Measurements from ENCODE around the gene CSPG5. TPM values are rescaled to one million over a fixed set of nuclear protein-coding genes. Genes with fewer than 3 reads are reported as not detected.

Gene CSPG5
- total RNA-seq, 1 donor from 2014 or later: 0.67 TPM

GRCh38 chr3:47590216-47590615, 11.6 kb upstream of the CSPG5 start:
- intact Hi-C loops (cut with DNase I): no loop called here
- DNase-seq (ENCODE audit: low spot score) (no peak), ATAC-seq (no peak)

GRCh38 chr3:47588587-47588986, 9.9 kb upstream of the CSPG5 start:
- ATAC-seq (no peak), DNase-seq (ENCODE audit: low spot score) (no peak)
- intact Hi-C loops (cut with DNase I): no loop called here

GRCh38 chr3:47588053-47588452, 9.4 kb upstream of the CSPG5 start:
- ATAC-seq (no peak), DNase-seq (ENCODE audit: low spot score) (no peak)
- intact Hi-C loops (cut with DNase I): no loop called here

- no peak for DNase-seq (ENCODE audit: low spot score)
- intact Hi-C loops (cut with DNase I): no loop called here
- ATAC-seq: no peak
These were observed 8.1 kb upstream of the CSPG5 start for GRCh38 chr3:47586746-47587145.

GRCh38 chr3:47583320-47584075, 4.8 kb upstream of the CSPG5 start:
- peak; percentile 48 for ATAC-seq
- no peak for DNase-seq (ENCODE audit: low spot score)
- intact Hi-C loops (cut with DNase I): no loop called here

- ATAC-seq: no peak
- intact Hi-C loops (cut with DNase I): no loop called here
These were observed 3.2 kb upstream of the CSPG5 start for GRCh38 chr3:47581835-47582234.

GRCh38 chr3:47581422-47581821, 2.8 kb upstream of the CSPG5 start:
- no peak for DNase-seq (ENCODE audit: low spot score)
- intact Hi-C loops (cut with DNase I): no loop called here
- no peak for ATAC-seq

More at GRCh38 chr3:47581835-47582234, 3.2 kb upstream of the CSPG5 start:
- DNase-seq (ENCODE audit: low spot score): no peak

GRCh38 chr3:47580481-47580880, 1.8 kb upstream of the CSPG5 start:
- intact Hi-C loops (cut with DNase I): no loop called here
- ATAC-seq (no peak), DNase-seq (ENCODE audit: low spot score) (no peak)

GRCh38 chr3:47579875-47580274, 1.2 kb upstream of the CSPG5 start:
- intact Hi-C loops (cut with DNase I): no loop called here
- DNase-seq (ENCODE audit: low spot score) (no peak), ATAC-seq (no peak)

GRCh38 chr3:47578119-47578632, 489 bp downstream of the CSPG5 start:
- DNase-seq (ENCODE audit: low spot score): peak; percentile 63
- intact Hi-C loops (cut with DNase I): no loop called here

GRCh38 chr3:47577583-47578118, 1.0 kb downstream of the CSPG5 start:
- peak; percentile 48 for ATAC-seq
- DNase-seq (ENCODE audit: low spot score): no peak
- intact Hi-C loops (cut with DNase I): no loop called here

More at GRCh38 chr3:47578119-47578632, 489 bp downstream of the CSPG5 start:
- ATAC-seq: peak; percentile 77

- ATAC-seq (no peak), DNase-seq (ENCODE audit: low spot score) (no peak)
- intact Hi-C loops (cut with DNase I): no loop called here
These were observed 5.2 kb downstream of the CSPG5 start for GRCh38 chr3:47573190-47574172.

GRCh38 chr3:47571391-47572175, 7.1 kb downstream of the CSPG5 start:
- intact Hi-C loops (cut with DNase I): no loop called here
- ATAC-seq (no peak), DNase-seq (ENCODE audit: low spot score) (no peak)

- ATAC-seq: no peak
- DNase-seq (ENCODE audit: low spot score): no peak
- intact Hi-C loops (cut with DNase I): no loop called here
These were observed 9.8 kb downstream of the CSPG5 start for GRCh38 chr3:47568901-47569300.

- no peak for ATAC-seq
- no peak for DNase-seq (ENCODE audit: low spot score)
- intact Hi-C loops (cut with DNase I): no loop called here
These were observed 11.5 kb downstream of the CSPG5 start for GRCh38 chr3:47567149-47567548.

- intact Hi-C loops (cut with DNase I): no loop called here
- no peak for DNase-seq (ENCODE audit: low spot score)
- no peak for ATAC-seq
These were observed 12.0 kb downstream of the CSPG5 start for GRCh38 chr3:47566667-47567066.

- intact Hi-C loops (cut with DNase I): no loop called here
- DNase-seq (ENCODE audit: low spot score): no peak
- ATAC-seq: no peak
These were observed 12.7 kb downstream of the CSPG5 start for GRCh38 chr3:47565734-47566550.

- ATAC-seq: no peak
- no peak for DNase-seq (ENCODE audit: low spot score)
- intact Hi-C loops (cut with DNase I): no loop called here
These were observed 22.3 kb downstream of the CSPG5 start for GRCh38 chr3:47556351-47556750.
